Uterus (tissue), 4 donors: Measurements from ENCODE around the gene MCTP1. TPM values are rescaled to one million over a fixed set of nuclear protein-coding genes. Genes with fewer than 3 reads are reported as not detected.
"Not testable (repeated sequence)": the region's sequence is repeated elsewhere in the genome, so short reads cannot be mapped to it uniquely, and the experiment has no call there.

Experiments
- DNase-seq, 2 donors: peaks; one replicate each; pipeline ENCODE4 v3.0.0-alpha.2; 2019 to 2020
- H3K27ac ChIP-seq, 2 donors: fragments of 200-600 bp; sonication (generic); 1 replicate in 1 of 2; 2 replicates in 1 of 2; pipeline ENCODE4 v1.5.1; 2016 to 2018
- H3K27me3 ChIP-seq, 2 donors: fragments of 200-600 bp; sonication (generic); one replicate each; pipeline ENCODE4 v1.5.1; 2018 to 2019; ENCODE audit warnings: control low read depth in 1 of 2
- H3K36me3 ChIP-seq, 2 donors: fragments of 200-600 bp; sonication (generic); one replicate each; pipeline ENCODE4 v1.5.1; 2019; ENCODE audit warnings: control low read depth in 1 of 2
- H3K4me1 ChIP-seq, 2 donors: fragments of 200-600 bp; sonication (generic); one replicate each; pipeline ENCODE4 v1.5.1; 2018 to 2019; ENCODE audit warnings: control low read depth in 1 of 2
- H3K4me3 ChIP-seq, 2 donors: fragments of 200-600 bp; sonication (generic); 1 replicate in 1 of 2; 2 replicates in 1 of 2; pipeline ENCODE4 v1.5.1; 2018 to 2019; ENCODE audit warnings: mild to moderate bottlenecking in 1 of 2
- H3K9me3 ChIP-seq, 2 donors: fragments of 200-600 bp; sonication (generic); one replicate each; pipeline ENCODE4 v1.5.1; 2019; ENCODE audit warnings: control low read depth in 1 of 2
- CTCF ChIP-seq, 4 experiments: fragments of 200-600 bp in 2 of 4; fragments of 450-650 bp in 2 of 4; sonication (generic) in 2 of 4; IDR thresholded peaks; one replicate each; pipeline ENCODE4 v1.5.1; 2016 to 2019; ENCODE audit warnings: antibody characterized with exemption in 4 of 4, mild to moderate bottlenecking in 2 of 4, moderate library complexity in 1 of 4
- POLR2A ChIP-seq, 2 donors: fragments of 450-650 bp; IDR thresholded peaks; one replicate each; pipeline ENCODE4 v1.6.1; 2016; ENCODE audit warnings: antibody characterized with exemption in 2 of 2, mild to moderate bottlenecking in 1 of 2, moderate library complexity in 1 of 2
- intact Hi-C: fragments of 100-400 bp; cut with DNase I; formaldehyde crosslinking; loops from one replicate; pipeline ENCODE4 v1.15.1; 2023; ENCODE audit warnings: low total_unique reads
- total RNA-seq, 4 donors: library from RNA; depleted of rRNA in 3 of 4; stranded (reverse); fragments of >200 nt in 3 of 4; gene quantifications; one replicate each; pipeline versions ENCODE4 v1.1.0 to v1.2.4, GENCODE V29; 2014 to 2023
- donor health status: DM: yes; HTN: yes; CAD: no.

The MCTP1 gene
- total RNA-seq, 4 donors from 2014 or later = 25.3 to 114 (median 27.6) TPM

- DNase-seq = no peak
- H3K27me3 ChIP-seq = no peaks in the 10 kb centered on the region
- H3K4me3 ChIP-seq = no peak overlapping the region
- no peaks in the 10 kb centered on the region for H3K36me3 ChIP-seq
- TF ChIP-seq POLR2A (IDR thresholded peaks at IDR 0.05) (no peak), CTCF (IDR thresholded peaks at IDR 0.05) (no peak)
- intact Hi-C loops = no loop called here
- H3K9me3 ChIP-seq = no peaks in the 10 kb centered on the region
- no peaks in the 10 kb centered on the region for H3K4me1 ChIP-seq
- H3K27ac ChIP-seq = no peak overlapping the region
Observed at GRCh38 chr5:94832685-94833084, 452.2 kb downstream of the MCTP1 start.

- Histone ChIP-seq H3K27ac (no peak overlapping the region), H3K27me3 (no peaks in the 10 kb centered on the region), H3K4me3 (no peak overlapping the region), H3K36me3 (no peaks in the 10 kb centered on the region), H3K4me1 (no peaks in the 10 kb centered on the region), H3K9me3 (no peaks in the 10 kb centered on the region)
- intact Hi-C loops = no loop called here
- no peak for DNase-seq
- no peak for TF ChIP-seq CTCF (IDR thresholded peaks at IDR 0.05)
- no peak for TF ChIP-seq POLR2A (IDR thresholded peaks at IDR 0.05)
Observed at GRCh38 chr5:94830520-94830919, 454.4 kb downstream of the MCTP1 start.

- DNase-seq, H3K4me3 ChIP-seq, H3K27me3 ChIP-seq, H3K27ac ChIP-seq, H3K9me3 ChIP-seq, H3K4me1 ChIP-seq, H3K36me3 ChIP-seq, intact Hi-C loops: not testable (repeated sequence)
Observed at GRCh38 chr5:94828222-94828621, 456.7 kb downstream of the MCTP1 start.

GRCh38 chr5:94820488-94820887 is 464.4 kb downstream of the MCTP1 start:
- Histone ChIP-seq H3K27ac (no peak overlapping the region), H3K4me3 (no peak overlapping the region), H3K4me1 (no peaks in the 10 kb centered on the region), H3K27me3 (no peaks in the 10 kb centered on the region), H3K9me3 (no peaks in the 10 kb centered on the region), H3K36me3 (no peaks in the 10 kb centered on the region)
- DNase-seq = no peak
- no peak for TF ChIP-seq POLR2A (IDR thresholded peaks at IDR 0.05)
- no peak for TF ChIP-seq CTCF (IDR thresholded peaks at IDR 0.05)
- intact Hi-C loops = no loop called here

GRCh38 chr5:94818904-94819303 is 466.0 kb downstream of the MCTP1 start:
- H3K27me3 ChIP-seq = no peaks in the 10 kb centered on the region
- no peaks in the 10 kb centered on the region for H3K36me3 ChIP-seq
- H3K4me1 ChIP-seq = no peaks in the 10 kb centered on the region
- H3K9me3 ChIP-seq = no peaks in the 10 kb centered on the region
- intact Hi-C loops = no loop called here
- no peak for TF ChIP-seq CTCF (IDR thresholded peaks at IDR 0.05)
- H3K27ac ChIP-seq = no peak overlapping the region
- DNase-seq = no peak
- H3K4me3 ChIP-seq = no peak overlapping the region

- no peak overlapping the region for H3K4me3 ChIP-seq
- no peaks in the 10 kb centered on the region for H3K36me3 ChIP-seq
- H3K27me3 ChIP-seq = no peaks in the 10 kb centered on the region
- no peak overlapping the region for H3K27ac ChIP-seq
- no peak for DNase-seq
- TF ChIP-seq POLR2A (IDR thresholded peaks at IDR 0.05) (no peak), CTCF (IDR thresholded peaks at IDR 0.05) (no peak)
- intact Hi-C loops = no loop called here
- H3K4me1 ChIP-seq = no peaks in the 10 kb centered on the region
- H3K9me3 ChIP-seq = no peaks in the 10 kb centered on the region
Observed at GRCh38 chr5:94815313-94816039, 469.4 kb downstream of the MCTP1 start.
